ENCODE results near the gene COASY.
"Not testable (repeated sequence)": the region's sequence is repeated elsewhere in the genome, so short reads cannot be mapped to it uniquely, and the experiment has no call there.

Gene COASY

GRCh38 chr17:42535155-42536047, 26.5 kb upstream of the COASY start:
- DNase-seq, result peak in 1 of 2 donors; percentile 74

DNA sequence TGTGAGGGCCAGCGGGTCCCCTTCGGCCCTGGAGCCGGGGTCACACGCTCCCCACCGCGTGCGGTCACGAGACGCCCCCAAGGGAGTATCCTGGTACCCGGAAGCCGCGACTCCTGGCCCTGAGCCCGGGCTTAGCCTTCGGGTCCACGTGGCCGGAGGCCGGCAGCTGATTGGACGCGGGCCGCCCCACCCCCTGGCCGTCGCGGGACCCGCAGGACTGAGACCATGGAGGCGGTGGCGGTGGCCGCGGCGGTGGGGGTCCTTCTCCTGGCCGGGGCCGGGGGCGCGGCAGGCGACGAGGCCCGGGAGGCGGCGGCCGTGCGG, 25.9 kb upstream of the COASY start, which contains the start of gene NAGLU:
Gene NAGLU, plus strand, starts transcription at position 194 of the 324 bp plus-strand sequence. Its CDS starts 32 bp downstream, at position 226.
- peak; percentile 74 to 84 for DNase-seq

GRCh38 chr17:42536372-42537155, 25.4 kb upstream of the COASY start:
- peak in 1 of 2 donors; percentile 74 for DNase-seq

GRCh38 chr17:42537156-42537805, 24.7 kb upstream of the COASY start:
- DNase-seq, result no peak

DNA sequence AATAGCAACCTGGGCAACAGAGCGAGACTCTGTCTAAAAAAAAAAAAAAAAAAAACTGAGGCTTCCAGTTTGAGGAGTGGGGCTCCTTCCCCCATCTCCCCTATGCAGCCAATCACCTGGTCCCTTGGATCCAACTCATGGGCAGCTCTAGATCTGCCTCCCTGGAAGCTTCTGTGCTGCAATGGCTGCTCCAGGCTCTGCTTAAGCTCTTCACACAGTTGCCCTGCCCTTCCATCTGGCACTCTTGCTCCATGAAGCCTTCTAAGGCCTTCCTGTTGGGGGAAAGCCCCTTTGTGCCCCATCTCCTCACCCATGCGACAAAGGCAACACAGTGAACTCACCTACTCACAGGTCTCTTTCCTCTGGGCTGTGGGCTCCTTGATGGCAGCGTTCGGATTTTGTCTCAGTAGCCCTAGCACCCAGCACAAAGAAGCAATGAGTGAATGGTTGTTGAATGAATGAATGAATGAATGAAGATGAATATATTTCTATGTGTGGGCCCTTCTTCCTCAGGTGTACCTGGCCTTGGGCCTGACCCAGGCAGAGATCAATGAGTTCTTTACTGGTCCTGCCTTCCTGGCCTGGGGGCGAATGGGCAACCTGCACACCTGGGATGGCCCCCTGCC, 24.0 kb upstream of the COASY start:
- DNase-seq, result no peak

DNA sequence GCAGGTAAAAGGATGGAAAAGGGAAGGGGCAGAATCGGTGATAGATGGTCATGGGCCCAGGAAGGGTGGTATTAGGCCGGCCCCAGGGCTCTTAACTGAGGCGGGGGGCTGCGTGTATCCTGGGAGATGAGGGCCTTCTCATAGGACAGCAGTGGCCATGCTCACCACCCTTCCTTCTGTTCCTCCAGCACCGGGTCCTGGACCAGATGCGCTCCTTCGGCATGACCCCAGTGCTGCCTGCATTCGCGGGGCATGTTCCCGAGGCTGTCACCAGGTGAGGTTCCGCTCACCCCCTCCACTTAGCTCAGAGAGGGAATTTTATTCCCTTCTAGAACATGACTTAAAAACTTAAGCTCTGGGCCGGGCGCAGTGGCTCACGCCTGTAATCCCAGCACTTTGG, 23.5 kb upstream of the COASY start:
- DNase-seq, result no peak

GRCh38 chr17:42540558-42540957, 21.4 kb upstream of the COASY start:
- not testable (repeated sequence) for DNase-seq

- DNase-seq, result no peak
These were observed 20.7 kb upstream of the COASY start for GRCh38 chr17:42541041-42541833.

GRCh38 chr17:42543190-42544079, 18.5 kb upstream of the COASY start:
- no peak for DNase-seq

GRCh38 chr17:42544874-42545283, 17.1 kb upstream of the COASY start:
- DNase-seq, result no peak

GRCh38 chr17:42545755-42546505, 16.0 kb upstream of the COASY start:
- not testable (repeated sequence) for DNase-seq

DNA sequence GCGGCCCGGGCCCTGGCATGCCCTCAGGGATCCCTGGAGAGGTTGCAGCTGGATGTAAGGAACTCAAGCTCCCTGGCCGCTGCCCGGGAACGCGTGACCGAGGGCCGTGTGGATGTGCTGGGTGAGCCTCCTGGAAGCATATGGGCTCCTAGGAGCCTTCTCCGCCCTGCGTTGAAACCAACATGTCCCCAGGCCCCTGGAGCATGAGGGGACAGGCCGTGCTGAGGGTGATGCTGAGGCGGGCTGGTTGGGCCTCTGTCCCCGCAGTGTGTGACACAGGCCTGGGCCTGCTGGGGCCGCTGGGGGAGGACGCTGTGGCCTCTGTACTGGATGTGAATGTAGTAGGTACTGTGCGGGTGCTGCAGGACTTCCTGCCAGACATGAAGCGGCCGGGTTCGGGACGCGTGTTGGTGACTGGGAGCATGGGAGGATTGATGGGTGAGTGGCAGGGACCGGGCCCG, 14.9 kb upstream of the COASY start:
- DNase-seq, result no peak

DNA sequence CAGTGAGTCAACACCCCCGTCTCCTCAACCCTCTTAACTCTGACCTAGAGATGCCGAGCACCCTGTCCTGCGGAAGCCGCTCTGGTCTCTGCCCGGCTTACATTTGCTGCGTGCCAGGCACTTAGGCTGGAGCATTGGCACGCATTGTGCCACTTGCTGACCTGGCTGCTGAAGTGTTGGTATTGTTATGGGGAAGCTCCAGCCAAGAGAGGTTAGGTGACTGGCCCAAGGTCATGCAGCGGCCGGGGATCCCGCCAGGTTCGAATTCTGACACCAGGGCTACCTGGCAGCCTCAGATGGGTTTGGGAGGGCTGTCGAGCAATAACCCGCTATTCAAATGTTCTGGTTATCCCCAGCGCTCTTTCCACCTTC, 14.3 kb upstream of the COASY start:
- DNase-seq, result no peak

- DNase-seq, result no peak
These were observed 13.7 kb upstream of the COASY start for GRCh38 chr17:42548070-42548837.

DNA sequence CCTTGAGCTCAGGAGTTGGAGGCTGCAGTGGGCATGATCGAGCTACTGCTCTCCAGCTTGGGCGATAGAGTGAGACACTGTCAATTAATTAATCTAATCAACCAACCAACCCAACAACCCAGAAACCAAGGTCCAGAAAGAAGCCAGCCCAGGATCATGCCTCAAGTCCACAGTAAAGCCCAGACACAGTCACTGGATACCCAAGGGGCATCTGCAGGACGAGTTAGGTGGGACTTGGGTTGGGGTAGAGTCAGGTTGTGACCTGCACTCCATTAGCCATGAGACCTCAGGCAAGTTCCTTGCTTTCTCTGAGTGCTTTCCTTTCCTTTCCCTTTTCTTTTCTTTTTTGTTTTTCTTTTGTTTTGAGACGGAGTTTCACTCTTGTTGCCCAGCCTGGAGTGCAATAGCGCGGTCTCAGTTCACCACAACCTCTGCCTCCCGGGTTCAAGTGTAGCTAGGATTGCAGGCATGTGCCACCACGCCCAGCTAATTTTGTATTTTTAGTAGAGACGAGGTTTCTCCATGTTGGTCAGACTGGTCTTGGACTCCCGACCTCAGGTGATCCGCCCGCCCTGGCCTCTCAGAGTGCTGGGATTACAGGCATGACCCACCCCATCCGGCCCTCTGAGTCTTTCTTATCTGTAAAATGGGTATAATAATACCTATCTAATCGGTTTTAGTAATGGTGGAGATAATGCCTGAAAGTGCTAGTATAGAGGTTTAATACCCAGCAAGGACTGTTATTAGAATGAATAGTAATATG, 12.8 kb upstream of the COASY start:
- no peak for DNase-seq

- DNase-seq, result not testable (repeated sequence)
These were observed 9.2 kb upstream of the COASY start, which contains the start of gene HSD17B1 for GRCh38 chr17:42552736-42553135. Gene HSD17B1, plus strand, starts transcription at chr17:42552923. Its CDS starts 11 bp downstream, at chr17:42552934.

- DNase-seq, result no peak
These were observed 8.7 kb upstream of the COASY start for GRCh38 chr17:42553161-42553818.

GRCh38 chr17:42553866-42554249, 8.1 kb upstream of the COASY start:
- DNase-seq, result no peak

Data from bone marrow (tissue), 2 donors.